CD1c-positive myeloid dendritic cell (primary cell): ENCODE measurements around the gene PIANP.

Source experiments
- DNase-seq: peaks from one replicate; pipeline ENCODE4 v3.0.0-alpha.2; 2016; ENCODE audit errors: extremely low spot score

Gene PIANP

DNA sequence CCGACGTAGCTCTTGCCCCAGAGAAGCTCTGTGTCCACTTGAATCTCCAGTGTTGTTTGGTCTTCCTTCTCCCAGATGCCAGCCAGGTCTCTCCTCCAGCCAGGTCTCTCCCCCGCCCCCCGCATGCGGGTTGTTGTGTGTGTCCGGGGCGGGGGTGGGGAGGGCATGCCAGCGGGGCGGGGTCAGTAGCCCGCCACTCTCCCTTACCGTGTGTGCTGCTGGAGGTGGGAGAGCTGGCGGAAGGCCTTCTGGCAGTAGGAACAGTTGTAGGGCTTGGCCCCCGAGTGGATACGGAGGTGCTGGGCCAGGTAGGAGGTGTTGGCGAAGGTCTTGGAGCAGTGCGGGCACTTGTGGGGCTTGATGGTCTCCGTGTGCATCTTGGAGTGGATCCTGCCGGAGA lies 28.5 kb downstream of the PIANP start:
- no peak for DNase-seq

DNA sequence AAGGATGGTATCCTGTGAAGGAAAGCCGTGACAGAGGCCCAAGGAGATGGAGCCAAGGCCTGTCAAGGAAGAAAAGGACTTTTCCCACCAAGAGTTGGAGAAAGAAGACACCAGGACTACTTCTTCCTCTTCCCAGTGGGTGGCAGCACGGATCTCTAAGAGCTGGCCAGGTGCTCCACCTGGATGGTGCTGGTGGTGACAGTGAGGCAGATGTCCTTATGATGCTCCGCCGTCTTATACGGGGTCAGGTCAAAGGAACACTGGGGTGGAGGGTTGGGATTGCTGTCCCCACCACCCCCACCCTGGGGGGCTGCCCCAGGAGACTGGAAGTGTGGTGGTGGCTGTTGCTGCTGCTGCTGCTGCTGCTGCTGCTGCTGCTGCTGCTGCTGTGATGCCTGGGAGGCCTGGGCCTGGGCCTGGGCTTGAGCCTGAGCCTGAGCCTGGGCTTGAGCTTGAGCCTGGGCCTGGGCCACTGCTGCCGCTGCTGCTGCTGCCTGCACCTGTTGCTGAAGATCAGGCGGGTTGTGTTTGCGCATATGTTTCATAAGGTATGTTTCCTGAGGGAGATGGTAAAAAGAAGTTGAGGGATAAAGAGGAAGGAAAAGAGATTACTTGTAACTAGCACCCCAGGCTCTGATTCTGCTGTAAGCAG lies 32.9 kb downstream of the PIANP start:
- no peak for DNase-seq

DNA sequence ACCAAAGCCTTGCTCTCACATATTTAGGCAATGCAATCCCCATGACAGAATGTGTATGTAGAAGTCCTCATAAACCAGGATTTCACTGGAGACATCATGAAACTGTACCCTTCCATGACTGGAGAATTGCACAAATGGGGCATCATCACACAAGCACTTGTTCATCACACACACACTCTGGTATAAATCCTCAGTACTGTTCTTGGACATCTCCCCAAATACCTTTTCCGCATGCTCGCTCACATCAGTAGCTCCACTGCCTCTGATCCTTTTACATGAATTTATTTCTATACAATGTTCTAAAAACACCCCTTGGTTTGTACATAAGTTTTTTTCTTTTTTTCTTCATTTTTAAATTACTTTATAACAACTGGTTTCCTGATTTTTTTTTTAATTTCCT lies 34.4 kb downstream of the PIANP start:
- no peak for DNase-seq

DNA sequence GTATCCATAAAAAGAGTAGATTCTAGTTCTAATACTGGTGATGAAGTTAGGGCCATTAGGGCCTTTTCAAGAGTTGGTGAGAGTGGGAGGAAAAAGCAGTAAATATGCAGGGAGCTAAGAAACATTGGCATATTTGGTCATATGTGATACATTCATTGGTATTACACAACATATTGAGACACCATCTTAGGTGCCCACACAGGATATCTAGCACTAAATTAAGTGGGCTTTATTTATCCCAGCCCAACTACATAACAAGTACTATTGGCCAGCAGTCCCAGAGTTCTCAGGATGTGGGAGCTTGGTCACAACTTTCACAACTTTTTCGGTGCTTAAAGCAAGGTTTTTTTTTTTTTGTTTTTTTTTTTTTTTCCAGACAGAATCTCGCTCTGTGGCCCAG lies 35.7 kb downstream of the PIANP start:
- DNase-seq: peak; percentile 22

DNA sequence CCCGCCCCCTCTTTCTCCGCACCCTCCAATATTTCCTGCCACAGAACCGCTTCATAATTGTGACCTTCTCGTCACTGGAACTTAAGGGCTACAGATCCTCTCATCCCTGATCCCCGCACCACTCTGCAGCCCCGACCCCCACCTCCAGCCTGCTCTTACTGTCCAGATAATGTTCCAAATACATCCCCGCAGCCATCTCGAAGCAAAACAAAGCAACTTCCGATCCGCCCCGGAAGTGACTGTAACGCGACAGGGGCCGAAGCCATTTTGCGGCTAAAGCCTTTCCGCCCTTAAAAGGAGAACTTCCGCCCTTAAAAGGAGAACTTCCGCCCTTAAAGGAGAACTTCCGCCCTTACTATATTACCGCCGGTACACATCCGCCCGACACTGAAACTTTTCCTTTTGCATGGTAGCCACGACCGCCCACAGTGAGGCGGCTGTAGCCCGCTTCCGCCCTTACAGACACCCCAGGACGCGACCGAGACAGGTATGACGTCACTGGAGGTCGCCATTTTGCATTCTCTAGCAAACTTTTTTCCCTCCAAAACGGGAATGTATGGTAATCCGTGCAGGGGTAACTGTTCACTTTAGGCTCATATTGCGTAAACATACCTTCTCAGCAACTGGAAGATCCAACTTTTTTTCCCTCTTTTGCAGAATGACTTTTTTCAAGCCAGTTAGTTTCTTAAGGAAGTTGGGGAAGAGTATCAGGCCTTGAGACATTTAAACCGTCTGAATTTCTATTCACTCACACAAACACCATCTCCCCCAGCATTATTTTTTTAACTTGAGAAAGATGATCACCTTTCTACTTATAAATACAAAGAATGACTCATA lies 37.5 kb downstream of the PIANP start, which contains the start of gene ING4:
Gene ING4 (minus strand): TSS at position 214 of the 837 bp plus-strand sequence. CDS start 18 bp downstream, at position 196.
- peak; percentile 100 for DNase-seq

DNA sequence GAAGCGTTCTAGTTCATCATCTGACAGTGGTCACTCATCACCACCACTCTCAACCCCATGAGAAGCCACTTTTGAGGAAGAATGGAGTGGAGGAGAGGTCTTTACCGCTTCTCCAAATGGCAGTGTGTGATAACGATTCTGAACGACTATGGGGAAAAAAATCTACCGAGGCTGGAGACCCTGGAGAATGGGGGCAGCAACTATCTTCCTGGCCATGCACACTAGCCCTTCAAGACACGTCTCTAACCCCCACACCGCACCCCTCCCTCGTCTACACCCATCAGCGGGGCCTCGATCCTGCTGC lies 38.1 kb downstream of the PIANP start:
- DNase-seq: no peak

DNA sequence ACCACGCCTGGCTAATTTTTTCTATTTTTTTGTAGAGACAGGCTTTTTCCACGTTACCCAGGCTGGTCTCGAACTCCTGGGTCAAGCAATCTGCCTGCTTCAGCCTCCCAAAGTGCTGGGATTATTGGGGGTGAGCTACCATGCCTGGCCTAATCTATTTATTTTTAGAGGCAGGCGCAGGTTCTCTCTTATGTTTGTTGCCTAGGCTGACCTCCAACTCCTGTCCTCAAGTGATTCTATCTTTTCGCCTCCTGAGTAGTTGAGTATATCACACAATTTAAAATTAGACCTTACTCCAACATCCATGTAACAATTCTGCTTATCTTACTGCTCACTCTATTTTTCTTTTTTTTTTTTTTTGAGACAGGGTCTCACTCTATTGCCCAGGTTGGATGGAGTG lies 46.6 kb downstream of the PIANP start:
- DNase-seq: no peak

DNA sequence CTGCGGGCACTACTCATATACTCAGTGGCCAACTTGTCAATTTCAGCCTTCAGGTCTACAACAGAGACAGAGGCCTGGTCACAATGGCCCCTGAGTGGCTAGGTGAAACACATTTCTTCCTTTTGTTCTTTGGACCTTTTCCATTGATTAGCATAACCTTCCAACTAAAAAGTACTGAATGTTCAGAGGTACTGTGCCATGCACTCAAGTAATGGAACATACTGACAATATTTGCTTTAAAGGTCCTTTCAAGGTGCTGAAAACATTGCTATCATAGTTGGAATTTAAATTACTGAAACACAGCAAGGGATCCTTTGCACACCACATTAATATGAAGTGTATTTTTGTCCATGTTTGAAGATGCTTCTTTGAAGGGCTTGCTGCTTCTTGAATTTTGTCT lies 47.3 kb downstream of the PIANP start:
- no peak for DNase-seq

DNA sequence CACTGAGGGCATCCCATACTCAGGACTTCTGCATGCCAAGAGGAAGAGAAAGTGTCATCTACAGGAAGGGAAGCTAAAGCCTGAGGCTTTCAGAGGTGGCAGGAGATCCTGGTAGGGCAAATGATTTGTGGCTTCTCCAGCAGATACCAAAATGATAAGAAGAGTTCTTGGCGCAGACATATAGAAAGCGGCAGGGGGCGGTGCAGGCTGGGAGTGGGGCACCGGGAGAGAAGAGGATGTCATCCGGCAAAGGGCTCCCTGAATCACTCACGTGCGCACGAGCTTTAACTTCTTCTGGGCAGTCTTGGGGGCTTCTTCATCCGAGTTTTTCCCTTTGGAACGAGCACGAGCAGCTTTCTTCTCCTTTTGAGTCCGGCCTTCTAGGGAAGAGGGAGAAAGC lies 48.2 kb downstream of the PIANP start:
- DNase-seq: no peak

DNA sequence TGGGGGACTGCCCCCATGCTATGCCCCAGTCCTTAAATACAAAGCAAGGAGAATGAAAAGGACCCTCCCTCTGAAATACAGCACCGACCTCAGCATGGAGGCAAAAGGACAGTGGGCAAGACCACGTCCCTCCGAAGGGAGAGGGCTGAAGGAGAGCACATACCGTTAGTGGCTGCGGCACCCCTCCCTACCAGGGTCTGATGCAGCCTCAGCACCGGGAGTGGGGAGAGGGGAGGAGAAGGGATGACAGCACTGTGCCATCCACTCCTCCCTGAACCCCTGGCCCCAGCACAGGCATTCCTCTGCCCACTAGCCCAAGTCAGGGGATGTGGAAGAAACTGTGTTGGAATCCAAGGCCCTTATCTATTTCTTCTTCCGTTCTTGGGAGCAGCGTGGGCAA lies 49.8 kb downstream of the PIANP start:
- DNase-seq: no peak

DNA sequence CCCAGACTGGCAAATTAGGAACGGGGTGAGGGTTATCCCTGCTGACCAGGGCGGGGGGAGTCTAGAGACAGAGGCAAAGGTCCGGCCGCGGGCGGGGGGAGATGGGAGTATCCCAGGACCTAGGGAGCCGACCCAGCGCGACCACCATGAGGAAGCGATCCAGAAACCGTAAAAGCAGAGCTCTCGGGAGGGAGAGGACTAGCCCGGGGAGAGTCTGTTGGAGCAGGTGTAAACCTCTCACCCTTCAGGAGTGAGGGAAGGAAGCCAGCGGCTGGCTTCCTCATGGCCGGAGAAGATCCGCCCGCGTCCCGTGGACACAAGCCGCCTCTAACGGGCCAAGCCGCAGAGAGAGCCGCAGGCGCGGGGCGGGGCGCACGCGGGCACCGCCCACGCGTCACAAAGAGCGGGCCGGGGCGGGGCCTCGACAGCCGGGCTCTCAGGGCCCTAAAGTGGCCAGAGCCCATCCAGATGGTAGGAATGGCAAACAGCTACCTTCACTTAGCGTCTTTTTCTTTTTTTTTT lies 53.5 kb downstream of the PIANP start, which contains the start of gene ACRBP:
Gene ACRBP (minus strand): TSS at position 350 of the 522 bp plus-strand sequence. CDS start 66 bp downstream, at position 284.
- DNase-seq: peak; percentile 81

DNA sequence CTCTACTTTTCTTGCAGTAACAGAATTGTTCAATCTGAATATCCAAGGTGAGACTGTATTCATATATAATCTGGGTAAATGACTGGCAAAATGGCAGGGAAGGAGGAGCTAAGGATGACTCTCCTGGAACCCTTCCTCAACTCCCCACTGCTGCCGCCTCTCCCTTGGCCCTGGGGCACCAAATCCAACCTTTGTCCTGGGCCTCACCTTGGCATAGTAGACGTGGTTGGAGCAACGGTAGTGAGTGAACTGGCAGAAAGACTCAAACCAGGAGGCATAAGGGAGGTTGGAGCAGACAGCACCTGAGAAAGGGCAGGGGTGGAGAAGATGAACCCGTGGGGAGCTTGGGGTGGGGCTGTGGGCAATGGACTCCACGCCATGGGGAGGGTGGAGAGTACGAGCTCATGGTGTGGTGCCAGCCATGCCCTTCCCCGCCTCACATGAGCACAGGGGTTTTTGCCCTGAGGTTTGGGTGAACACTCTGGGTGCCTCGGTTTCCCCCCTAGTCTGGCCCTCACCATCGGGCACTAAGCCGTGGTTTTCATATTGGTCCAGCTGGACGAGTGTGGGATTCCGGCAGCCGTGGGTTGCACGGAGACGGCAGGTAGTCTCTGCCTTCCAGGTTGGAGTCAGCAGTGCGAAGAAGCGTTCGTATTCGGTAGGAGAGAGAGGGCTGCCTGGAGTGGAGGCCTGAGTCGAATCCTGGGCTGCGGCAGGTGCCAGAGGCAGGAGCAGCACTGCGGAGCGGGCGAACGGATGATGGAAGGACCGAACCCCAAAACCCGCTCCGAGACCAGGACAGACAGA lies 54.1 kb downstream of the PIANP start:
- DNase-seq: no peak

DNA sequence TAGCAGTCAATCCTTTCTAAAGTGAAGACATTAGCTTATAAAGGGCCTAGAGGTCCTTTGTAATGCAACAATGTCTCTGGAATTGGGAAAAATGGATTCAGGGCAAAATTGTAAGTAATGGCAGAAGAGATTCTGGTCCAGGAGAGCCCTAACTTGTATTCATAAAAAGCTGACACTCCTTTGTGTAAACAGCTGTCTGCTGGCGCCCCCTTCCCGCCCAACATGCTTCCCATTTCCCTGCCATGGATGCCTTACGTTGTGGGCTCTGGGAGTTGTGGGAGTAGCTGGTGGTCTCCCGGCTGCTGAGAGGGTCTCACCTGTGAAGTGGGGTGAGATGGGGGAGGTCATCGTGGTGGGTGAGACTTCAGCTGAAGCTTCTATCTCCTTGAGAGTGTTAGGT lies 55.7 kb downstream of the PIANP start:
- no peak for DNase-seq

DNA sequence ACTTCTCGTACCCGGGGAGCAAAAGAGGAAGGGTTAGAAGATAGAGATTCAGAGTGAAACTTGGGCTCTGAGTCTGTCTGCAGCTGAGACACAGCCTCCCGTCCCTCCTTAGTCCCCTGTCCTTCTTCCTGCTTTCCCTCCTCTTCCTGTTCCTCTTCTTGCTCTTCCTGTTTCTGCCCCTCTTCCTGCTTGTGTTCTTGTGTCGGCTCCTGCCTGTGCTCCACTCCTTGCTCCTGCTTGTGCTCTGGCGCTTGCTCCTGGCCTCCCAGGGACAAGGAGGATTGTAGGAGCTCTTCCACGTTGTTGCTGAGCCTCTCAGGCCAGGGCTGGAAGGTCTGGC lies 56.4 kb downstream of the PIANP start:
- peak; percentile 93 for DNase-seq
